H1 (cell line): Measurements from ENCODE around the gene HDLBP. TPM values are rescaled to one million over a fixed set of nuclear protein-coding genes. Genes with fewer than 3 reads are reported as not detected.

Experiments
- CTCF ChIA-PET: fragments of 300-600 bp; sonication (Branson Sonifier 250); formaldehyde crosslinking; loops from one replicate; lab custom pipeline; 2021; ENCODE audit not compliant: partially characterized antibody; lab: Charles Lee
- POLR2A ChIA-PET: fragments of 300-600 bp; sonication (Branson Sonifier 250); formaldehyde crosslinking; loops from one replicate; lab custom pipeline; 2021; ENCODE audit warnings: inconsistent platforms; ENCODE audit not compliant: partially characterized antibody; lab: Charles Lee
- DNase-seq, 2 experiments: peaks; one replicate each; pipeline versions ENCODE4 v3.0.0 to v3.0.0-alpha.2; 2010 to 2022; ENCODE audit warnings: low spot score in 2 of 2, low read depth in 1 of 2, mixed read lengths in 1 of 2
- FAIRE-seq: peaks from 2 replicates; lab custom pipeline; 2011; peaks lifted over from hg19 to GRCh38; lab: Jason Lieb, UNC
- H2AFZ ChIP-seq: 2 replicates; pipeline ENCODE4 v1.8.1; 2012; ENCODE audit warnings: low read length, inconsistent platforms
- H2AK5ac ChIP-seq: 2 replicates; pipeline ENCODE4 v1.6.1; 2013; ENCODE audit warnings: low read depth, low read length
- H2BK120ac ChIP-seq: replicated peaks from 2 replicates; pipeline ENCODE3; 2013; ENCODE audit warnings: low read depth, low read length, inconsistent platforms
- H2BK12ac ChIP-seq: 2 replicates; pipeline ENCODE4 v1.6.1; 2013; ENCODE audit warnings: low read depth, low read length
- H2BK15ac ChIP-seq: 2 replicates; pipeline ENCODE4 v1.6.1; 2013; ENCODE audit warnings: low read length
- H2BK20ac ChIP-seq: 2 replicates; pipeline ENCODE4 v1.6.1; 2013; ENCODE audit warnings: low read length
- H2BK5ac ChIP-seq: 2 replicates; pipeline ENCODE4 v1.6.1; 2013; ENCODE audit warnings: low read depth, low read length
- H3K14ac ChIP-seq: 2 replicates; pipeline ENCODE4 v1.6.1; 2013; ENCODE audit warnings: inconsistent platforms; ENCODE audit not compliant: insufficient read length
- H3K18ac ChIP-seq: 2 replicates; pipeline ENCODE4 v1.6.1; 2013; ENCODE audit warnings: low read length; ENCODE audit errors: extremely low read depth
- H3K23ac ChIP-seq: 2 replicates; pipeline ENCODE4 v1.6.1; 2013; ENCODE audit warnings: inconsistent platforms; ENCODE audit not compliant: insufficient read length
- H3K23me2 ChIP-seq: 2 replicates; pipeline ENCODE4 v1.6.1; 2013; ENCODE audit warnings: low read depth, low read length
- H3K27ac ChIP-seq: 2 replicates; pipeline ENCODE4 v1.6.1; 2011; ENCODE audit warnings: low read depth, low read length, inconsistent platforms
- H3K27me3 ChIP-seq, 4 experiments: replicated peaks in 1 of 4; 1 replicate in 1 of 4; 2 replicates in 3 of 4; pipeline versions ENCODE4 v1.6.1 to v1.8.1; 2011 to 2013; ENCODE audit warnings: low read length in 3 of 4, mild to moderate bottlenecking in 3 of 4, inconsistent platforms in 2 of 4, mixed read lengths in 2 of 4, moderate library complexity in 1 of 4; ENCODE audit not compliant: control insufficient read depth in 3 of 4, insufficient read depth in 3 of 4; ENCODE audit errors: extremely low read depth in 1 of 4
- H3K36me3 ChIP-seq, 4 experiments: 2 replicates each; pipeline versions ENCODE4 v1.6.1 to v1.8.1; 2011 to 2013; ENCODE audit warnings: mild to moderate bottlenecking in 4 of 4, low read length in 3 of 4, moderate library complexity in 2 of 4, control low read depth in 1 of 4, inconsistent platforms in 1 of 4; ENCODE audit not compliant: insufficient read depth in 4 of 4, control insufficient read depth in 2 of 4
- H3K4ac ChIP-seq: replicated peaks from 2 replicates; pipeline ENCODE3; 2013; ENCODE audit warnings: low read length, low read depth, mixed read lengths, inconsistent platforms; ENCODE audit not compliant: insufficient read length
- H3K4me1 ChIP-seq, 4 experiments: replicated peaks in 1 of 4; 1 replicate in 1 of 4; 2 replicates in 3 of 4; pipeline versions ENCODE4 v1.6.1 to v1.8.1; 2011 to 2013; ENCODE audit warnings: low read length in 3 of 4, inconsistent platforms in 2 of 4, mixed read lengths in 1 of 4; ENCODE audit not compliant: insufficient read depth in 4 of 4, control insufficient read depth in 3 of 4
- H3K4me2 ChIP-seq, 2 experiments: 2 replicates each; pipeline versions ENCODE4 v1.6.1 to v1.8.1; 2011 to 2013; ENCODE audit warnings: low read depth in 2 of 2, low read length in 2 of 2, control low read depth in 1 of 2, inconsistent platforms in 1 of 2, mild to moderate bottlenecking in 1 of 2; ENCODE audit not compliant: insufficient read depth in 1 of 2
- H3K4me3 ChIP-seq, 4 experiments: fragments of 200-600, 300-600 bp in 1 of 4; sonication (generic), shearing (Covaris generic), sonication (Bioruptor Twin) in 1 of 4; 2 replicates each; pipeline versions ENCODE4 v1.5.1 to v1.8.1; 2011 to 2016; ENCODE audit warnings: low read length in 4 of 4, low read depth in 3 of 4, control low read depth in 2 of 4, inconsistent platforms in 2 of 4, mild to moderate bottlenecking in 2 of 4, mixed read lengths in 1 of 4, moderate library complexity in 1 of 4; ENCODE audit not compliant: insufficient read depth in 2 of 4; ENCODE audit errors: extremely low read depth in 1 of 4
- H3K56ac ChIP-seq: replicated peaks from 2 replicates; pipeline ENCODE3; 2013; ENCODE audit warnings: low read depth, mild to moderate bottlenecking, mixed read lengths, low read length, inconsistent platforms; ENCODE audit not compliant: insufficient read length
- H3K79me1 ChIP-seq: 2 replicates; pipeline ENCODE4 v1.6.1; 2013; ENCODE audit warnings: low read depth, low read length, control low read depth
- H3K79me2 ChIP-seq, 2 experiments: 2 replicates each; pipeline versions ENCODE4 v1.6.1 to v1.8.1; 2012 to 2013; ENCODE audit warnings: low read length in 2 of 2, mild to moderate bottlenecking in 2 of 2, inconsistent platforms in 1 of 2; ENCODE audit not compliant: insufficient read depth in 2 of 2, control insufficient read depth in 1 of 2
- H3K9ac ChIP-seq, 4 experiments: replicated peaks in 1 of 4; 1 replicate in 1 of 4; 2 replicates in 3 of 4; pipeline versions ENCODE4 v1.6.1 to v1.8.1; 2011 to 2013; ENCODE audit warnings: low read depth in 3 of 4, low read length in 3 of 4, control low read depth in 2 of 4, mild to moderate bottlenecking in 2 of 4, moderate library complexity in 2 of 4, inconsistent platforms in 1 of 4; ENCODE audit errors: extremely low read depth in 1 of 4
- H3K9me3 ChIP-seq, 2 experiments: 2 replicates each; pipeline versions ENCODE4 v1.6.1 to v1.8.1; 2012 to 2013; ENCODE audit warnings: mild to moderate bottlenecking in 2 of 2, moderate library complexity in 2 of 2, control low read depth in 1 of 2, inconsistent platforms in 1 of 2, low read depth in 1 of 2, low read length in 1 of 2, mixed read lengths in 1 of 2; ENCODE audit not compliant: insufficient read depth in 2 of 2
- H4K20me1 ChIP-seq, 2 experiments: replicated peaks in 1 of 2; 2 replicates each; pipeline versions ENCODE3 to v1.8.1; 2011 to 2013; ENCODE audit warnings: inconsistent platforms in 2 of 2, low read length in 2 of 2, mild to moderate bottlenecking in 1 of 2; ENCODE audit not compliant: insufficient read depth in 2 of 2, control insufficient read depth in 1 of 2
- H4K5ac ChIP-seq: 2 replicates; pipeline ENCODE4 v1.6.1; 2013; ENCODE audit warnings: low read length, low read depth, mixed read lengths, inconsistent platforms; ENCODE audit not compliant: insufficient read length
- H4K8ac ChIP-seq: 2 replicates; pipeline ENCODE4 v1.8.0; 2013; ENCODE audit warnings: mild to moderate bottlenecking, moderate library complexity, low read length, inconsistent platforms; ENCODE audit not compliant: insufficient read depth; ENCODE audit errors: extremely low read depth
- H4K91ac ChIP-seq: replicated peaks from 2 replicates; pipeline ENCODE3; 2013; ENCODE audit warnings: low read length, mixed read lengths, inconsistent platforms; ENCODE audit not compliant: insufficient read length
- JUN ChIP-seq: IDR thresholded peaks from 2 replicates; pipeline ENCODE4 v1.6.1; 2011; ENCODE audit warnings: low read depth, mild to moderate bottlenecking, improper control_type of control experiment, low read length
- RAD21 ChIP-seq, 2 experiments: IDR thresholded peaks in 1 of 2; conservative IDR thresholded peaks in 1 of 2; 2 replicates each; pipeline ENCODE4 v1.6.1; 2011; ENCODE audit warnings: low read depth in 2 of 2, low read length in 2 of 2, improper control_type of control experiment in 1 of 2, inconsistent platforms in 1 of 2, mild to moderate bottlenecking in 1 of 2, moderate library complexity in 1 of 2
- SAP30 ChIP-seq: fragments of 300-600 bp; sonication (generic); IDR thresholded peaks from 2 replicates; pipeline ENCODE4 v1.7.1; 2012; ENCODE audit warnings: low read length, moderate library complexity, mild to moderate bottlenecking, inconsistent platforms; ENCODE audit not compliant: insufficient read depth, insufficient replicate concordance
- SP2 ChIP-seq: IDR thresholded peaks from 2 replicates; pipeline ENCODE4 v1.6.1; 2012; ENCODE audit warnings: mild to moderate bottlenecking, low read length, inconsistent platforms
- SRF ChIP-seq: IDR thresholded peaks from 2 replicates; pipeline ENCODE4 v1.6.1; 2011; ENCODE audit warnings: mild to moderate bottlenecking, low read depth, low read length, moderate library complexity
- WGBS, 2 experiments: shearing (Covaris generic) in 1 of 2; methylation state at CpG; one replicate each; pipeline versions ENCODE4 v1.1.6 to v1.1.7; 2013 to 2015; ENCODE audit warnings: low lambda C conversion rate in 2 of 2, mixed read lengths in 2 of 2, inconsistent platforms in 1 of 2, low coverage in 1 of 2, missing lambda C conversion rate in 1 of 2; ENCODE audit not compliant: insufficient replicate concordance in 2 of 2, insufficient coverage in 1 of 2, insufficient read length in 1 of 2; ENCODE audit errors: extremely low coverage in 1 of 2, missing lambda C conversion rate in 1 of 2; 5-methylcytosine and 5-hydroxymethylcytosine counted together
- polyA plus RNA-seq, 7 experiments: library from polyadenylated mRNA; depleted of rRNA in 3 of 7; stranded (reverse) in 5 of 7; unstranded in 2 of 7; fragments of >200 nt in 5 of 7; fragments of 200-250 nt in 2 of 7; gene quantifications; 1 replicate in 5 of 7; 2 replicates in 1 of 7; 4 replicates in 1 of 7; pipeline versions ENCODE4 v1.2.1 to v1.2.3, GENCODE V29; 2011 to 2013; ENCODE audit warnings: missing spikeins in 2 of 7, mixed read lengths in 2 of 7
- total RNA-seq: library from RNA; stranded (reverse); fragmentation: NEBNext Ultra II Directional; extraction: Animal tissue kit (Norgen Biotek cat#: 25700); gene quantifications from 2 replicates; pipeline ENCODE4 v1.2.1, GENCODE V29; 2021
- TF ChIP-seq, protein P1 (sequence below): IDR thresholded peaks from 2 replicates; pipeline ENCODE4 v1.6.1; 2011; ENCODE audit warnings: low read length, improper control_type of control experiment

HDLBP gene
- total and polyA plus RNA-seq, 2 of the 8 experiments (the other 6 are each of a cell fraction or from before 2014, with no cell fraction given), result 185 to 360 TPM

DNA sequence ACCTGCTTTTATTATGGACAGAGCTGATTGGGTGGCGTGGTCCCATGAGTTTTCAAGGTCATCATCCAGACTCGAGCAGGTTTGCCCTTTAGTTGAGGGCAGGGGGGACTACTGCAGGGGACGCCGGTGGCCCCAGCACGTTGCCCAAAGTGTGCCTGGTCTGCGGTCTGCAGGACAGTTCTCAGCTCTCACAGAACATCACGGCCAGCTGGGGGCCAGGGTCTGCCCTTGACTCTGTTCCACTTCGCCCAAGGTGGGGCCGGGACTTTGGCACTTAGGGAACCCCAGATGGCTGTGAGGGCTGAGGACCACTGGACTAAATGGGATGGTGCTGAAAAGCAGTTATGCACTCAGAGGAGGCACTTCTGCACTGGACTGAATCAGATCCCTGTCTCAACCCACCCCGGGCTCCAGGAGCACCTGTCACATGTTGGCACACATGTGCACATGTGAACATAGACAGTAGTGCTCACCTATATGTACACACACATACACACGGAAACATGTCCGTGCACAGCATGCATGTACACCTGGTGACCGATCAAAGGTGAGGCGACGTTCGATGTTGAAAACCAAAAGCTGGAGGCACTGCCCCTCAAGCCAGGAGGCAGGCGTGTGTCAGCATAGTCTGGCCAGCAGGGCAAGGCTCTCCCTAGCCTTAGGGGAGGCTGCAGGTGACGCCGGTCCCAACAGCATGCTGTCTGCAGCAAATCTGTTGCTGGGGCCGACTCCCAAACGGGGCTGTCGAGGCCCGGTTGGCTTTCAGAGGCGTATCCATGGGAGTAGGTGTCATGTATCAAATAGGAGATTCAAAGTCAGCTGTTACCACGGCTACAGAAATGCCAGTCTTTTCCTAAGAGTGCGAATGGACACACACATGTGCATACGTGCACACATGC, 116.8 kb downstream of the HDLBP start:
- Histone ChIP-seq H3K9ac (no peak overlapping the region), H3K27ac (no peak overlapping the region; the same call in 1 of the 2 replicates), H3K56ac (no peak overlapping the region), H4K5ac (no peak overlapping the region), H3K18ac (no peak overlapping the region), H4K8ac (peak overlapping the region; percentile 85), H3K4me1 (no peaks in the 10 kb centered on the region; a peak in 1 of 7 replicates), H3K23ac (no peak overlapping the region), H2AK5ac (no peak overlapping the region), H3K14ac (no peak overlapping the region), H2AFZ (no peak overlapping the region), H3K36me3 (no peaks in the 10 kb centered on the region), H2BK20ac (no peak overlapping the region), H3K4ac (no peak overlapping the region), H3K4me2 (no peak overlapping the region), H3K9me3 (no peaks in the 10 kb centered on the region), H3K79me2 (no peaks in the 10 kb centered on the region), H4K20me1 (peaks cover 0 to 3% of the 10 kb centered on the region in 2 experiments), H3K23me2 (no peaks in the 10 kb centered on the region), H3K4me3 (no peak overlapping the region), H2BK120ac (no peak overlapping the region), H2BK12ac (no peak overlapping the region), H2BK15ac (no peak overlapping the region), H4K91ac (no peak overlapping the region), H3K79me1 (no peaks in the 10 kb centered on the region), H2BK5ac (no peak overlapping the region; the same call in 1 of the 2 replicates), H3K27me3 (no peaks in the 10 kb centered on the region; a peak in 1 of 7 replicates)
- CTCF ChIA-PET, result interaction anchor here (1.0 to 1.7 kb wide), 4 partner anchors 13 to 35 kb away, joined by 3 to 4 read pairs (median 3); no protein-coding TSS in a partner anchor
- WGBS, 2 experiments, result 87% methylated on average over 27 of the region's 27 CpGs; no CpG with 5 or more reads in 1 of the 2 experiments
- TF ChIP-seq, protein P1, sequence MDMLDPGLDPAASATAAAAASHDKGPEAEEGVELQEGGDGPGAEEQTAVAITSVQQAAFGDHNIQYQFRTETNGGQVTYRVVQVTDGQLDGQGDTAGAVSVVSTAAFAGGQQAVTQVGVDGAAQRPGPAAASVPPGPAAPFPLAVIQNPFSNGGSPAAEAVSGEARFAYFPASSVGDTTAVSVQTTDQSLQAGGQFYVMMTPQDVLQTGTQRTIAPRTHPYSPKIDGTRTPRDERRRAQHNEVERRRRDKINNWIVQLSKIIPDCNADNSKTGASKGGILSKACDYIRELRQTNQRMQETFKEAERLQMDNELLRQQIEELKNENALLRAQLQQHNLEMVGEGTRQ, result no peak
- no peak for TF ChIP-seq SP2
- TF ChIP-seq SRF, result no peak
- TF ChIP-seq JUN, result no peak
- TF ChIP-seq RAD21 (IDR thresholded peaks at IDR 0.05 in 1 of 2, conservative IDR thresholded peaks at IDR 0.05 in 1 of 2; ENCODE audit: low read depth in 2 of 2, low read length in 2 of 2), result no peak
- TF ChIP-seq SAP30, result no peak
- FAIRE-seq (no peak), DNase-seq (no peak)
- POLR2A ChIA-PET, result no interaction called here
